Measurements from ENCODE around the gene CRYM.
"Not testable (repeated sequence)": the region's sequence is repeated elsewhere in the genome, so short reads cannot be mapped to it uniquely, and the experiment has no call there.

- not testable (repeated sequence) for TF ChIP-seq POLR2A, CTCF, POLR2AphosphoS5 (IDR thresholded peaks at IDR 0.05)
Observed at GRCh38 chr16:21322251-21322650, 44.2 kb upstream of the CRYM start.

Measured in sigmoid colon (tissue), 4 donors.